Lower leg skin (tissue), 3 donors: ENCODE results near the gene CACNA1S.

Experiments
- CTCF ChIP-seq, 3 donors: fragments of 450-650 bp; IDR thresholded peaks; one replicate each; pipeline ENCODE4 v1.5.1; 2016; ENCODE audit warnings: antibody characterized with exemption in 3 of 3, mild to moderate bottlenecking in 3 of 3, moderate library complexity in 2 of 3
- POLR2A ChIP-seq, 2 donors: fragments of 450-650 bp; IDR thresholded peaks; one replicate each; pipeline ENCODE4 v1.6.1; 2016 to 2017; ENCODE audit warnings: antibody characterized with exemption in 2 of 2, mild to moderate bottlenecking in 1 of 2, moderate library complexity in 1 of 2

GRCh38 chr1:201006450-201006849 lies 105.8 kb downstream of the CACNA1S start:
- no peak for TF ChIP-seq CTCF (IDR thresholded peaks at IDR 0.05)
- TF ChIP-seq POLR2A (IDR thresholded peaks at IDR 0.05): no peak
